ENCODE measurements around the gene SLC10A1.

- TF ChIP-seq POLR2AphosphoS5 (IDR thresholded peaks at IDR 0.05; ENCODE audit: low read depth, low read length) (peak; percentile 63), POLR2A (IDR thresholded peaks at IDR 0.05; ENCODE audit: low read depth, low read length) (no peak; the same call in 1 of the 2 replicates)
These were observed 23.3 kb downstream of the SLC10A1 start for GRCh38 chr14:69773571-69774276.
